ENCODE data around the gene YOD1. TPM values are rescaled to one million over a fixed set of nuclear protein-coding genes. Genes with fewer than 3 reads are reported as not detected.

YOD1 gene
- polyA plus RNA-seq, 3 donors: 12.7 to 16.4 (median 15.8) TPM

GRCh38 chr1:207001492-207002245 is 49.3 kb downstream of the YOD1 start:
- no peak for DNase-seq (ENCODE audit: extremely low read depth in 1 of 11, low read depth in 9 of 11, low spot score in 4 of 11)

GRCh38 chr1:207000651-207001291 is 50.2 kb downstream of the YOD1 start:
- no peak for DNase-seq (ENCODE audit: extremely low read depth in 1 of 11, low read depth in 9 of 11, low spot score in 4 of 11)

GRCh38 chr1:206998816-206999215 is 52.2 kb downstream of the YOD1 start:
- DNase-seq (ENCODE audit: extremely low read depth in 1 of 11, low read depth in 9 of 11, low spot score in 4 of 11): no peak

Other genes starting within 250 kb of the YOD1 start
- gene IL20, start 185.6 kb downstream of the YOD1 start, polyA plus RNA-seq (ENCODE audit: insufficient read length in 3 of 3): not detected
- under 1 TPM; 0.23 to 0.33 (median 0.23) TPM for gene IL24, start 153.8 kb downstream of the YOD1 start, polyA plus RNA-seq (ENCODE audit: insufficient read length in 3 of 3)
- 1 to 10 TPM; 1.6 to 1.8 (median 1.7) TPM for gene FCMR, start 129.3 kb downstream of the YOD1 start, polyA plus RNA-seq (ENCODE audit: insufficient read length in 3 of 3)
- gene PIGR, start 104.7 kb downstream of the YOD1 start, polyA plus RNA-seq (ENCODE audit: insufficient read length in 3 of 3): 1 to 10 TPM in 2 of 3 donors, under 1 TPM in 1; 0.85 to 1.9 (median 1.6) TPM
- gene FCAMR, start 80.7 kb downstream of the YOD1 start, polyA plus RNA-seq (ENCODE audit: insufficient read length in 3 of 3): 10 to 100 TPM in 1 of 3 donors, 1 to 10 TPM in 2; 8.1 to 10.5 (median 9.6) TPM
- gene C1orf116, start 18.5 kb downstream of the YOD1 start, polyA plus RNA-seq (ENCODE audit: insufficient read length in 3 of 3): 10 to 100 TPM; 19.8 to 31.7 (median 21.0) TPM
- gene PFKFB2, start 2.1 kb upstream of the YOD1 start, polyA plus RNA-seq (ENCODE audit: insufficient read length in 3 of 3): 10 to 100 TPM; 15.7 to 28.2 (median 19.7) TPM
- 1 to 10 TPM in 1 of 3 donors, under 1 TPM in 2; 0.29 to 1.0 (median 0.67) TPM for gene C4BPB, start 37.7 kb upstream of the YOD1 start, polyA plus RNA-seq (ENCODE audit: insufficient read length in 3 of 3)
- gene C4BPA, start 53.0 kb upstream of the YOD1 start, polyA plus RNA-seq (ENCODE audit: insufficient read length in 3 of 3): under 1 TPM; 0.42 to 0.59 (median 0.43) TPM

Measured in renal cortex interstitium (tissue), 11 donors.